NCI-H2171 treated with DMSO at 0.1 percent for 48 hours (cell line): ENCODE measurements around the gene MPP3.
"Not testable (repeated sequence)": the region's sequence is repeated elsewhere in the genome, so short reads cannot be mapped to it uniquely, and the experiment has no call there.

Experiments used
- DNase-seq: peaks from one replicate; lab custom pipeline; 2025; lab: John Stamatoyannopoulos, UW

The MPP3 gene

GRCh38 chr17:43808076-43808475, 24.9 kb downstream of the MPP3 start:
- DNase-seq = no peak

DNA sequence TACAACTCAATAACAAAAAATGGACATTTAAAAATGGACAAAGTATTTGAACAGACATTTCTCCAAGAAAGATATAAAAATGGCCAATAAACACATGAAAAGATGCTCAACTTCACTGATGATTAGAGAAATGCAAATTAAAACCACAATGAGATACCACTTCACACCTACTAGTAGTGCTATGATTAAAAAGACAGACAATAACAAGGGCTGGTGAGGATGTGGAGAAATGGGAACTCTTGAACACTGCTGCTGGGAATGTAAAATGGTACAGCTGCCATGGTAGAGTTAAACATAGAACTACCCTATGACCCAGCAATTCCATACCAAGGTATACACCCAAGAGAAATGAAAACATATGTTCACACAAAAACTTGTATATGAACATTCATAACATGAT, 27.8 kb downstream of the MPP3 start:
- DNase-seq = no peak

DNA sequence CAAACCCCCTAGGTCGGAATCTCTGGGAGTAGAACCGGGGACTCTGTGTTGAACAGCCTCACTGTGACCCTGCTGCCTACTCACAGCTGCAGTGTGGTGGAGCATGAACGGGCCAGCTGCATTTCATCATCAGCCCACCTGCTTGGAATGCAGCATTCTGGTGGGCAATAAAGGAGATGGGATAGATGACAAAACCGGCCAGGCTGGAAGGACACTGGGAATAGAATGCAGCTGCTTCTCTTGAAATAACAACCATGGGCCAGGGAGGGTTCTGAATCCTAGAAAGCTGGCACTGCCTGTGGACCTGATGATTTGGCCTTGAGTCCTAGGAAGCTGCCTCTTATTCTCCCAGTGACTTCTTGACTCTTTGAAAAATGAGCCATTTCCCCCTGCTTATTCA, 29.2 kb downstream of the MPP3 start:
- DNase-seq = no peak

GRCh38 chr17:43801844-43802243, 31.1 kb downstream of the MPP3 start:
- no peak for DNase-seq

- DNase-seq = no peak
These were observed 32.2 kb downstream of the MPP3 start for GRCh38 chr17:43800736-43801135.

GRCh38 chr17:43799047-43799446, 33.9 kb downstream of the MPP3 start:
- DNase-seq = no peak

DNA sequence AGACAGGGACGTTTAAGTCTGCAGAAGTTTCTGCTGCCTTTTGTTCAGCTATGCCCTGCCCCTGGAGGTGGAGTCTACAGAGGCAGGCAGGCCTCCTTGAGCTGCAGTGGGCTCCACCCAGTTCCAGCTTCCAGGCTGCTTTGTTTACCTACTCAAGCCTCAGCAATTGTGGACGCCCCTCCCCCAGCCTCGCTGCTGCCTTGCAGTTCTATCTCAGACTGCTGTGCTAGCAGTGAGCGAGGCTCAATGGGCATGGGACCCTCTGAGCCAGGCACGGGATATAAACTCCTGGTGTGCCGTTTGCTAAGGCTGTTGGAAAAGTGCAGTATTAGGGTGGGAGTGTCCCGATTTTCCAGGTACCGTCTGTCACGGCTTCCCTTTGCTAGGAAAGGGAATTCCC, 34.9 kb downstream of the MPP3 start:
- not testable (repeated sequence) for DNase-seq

DNA sequence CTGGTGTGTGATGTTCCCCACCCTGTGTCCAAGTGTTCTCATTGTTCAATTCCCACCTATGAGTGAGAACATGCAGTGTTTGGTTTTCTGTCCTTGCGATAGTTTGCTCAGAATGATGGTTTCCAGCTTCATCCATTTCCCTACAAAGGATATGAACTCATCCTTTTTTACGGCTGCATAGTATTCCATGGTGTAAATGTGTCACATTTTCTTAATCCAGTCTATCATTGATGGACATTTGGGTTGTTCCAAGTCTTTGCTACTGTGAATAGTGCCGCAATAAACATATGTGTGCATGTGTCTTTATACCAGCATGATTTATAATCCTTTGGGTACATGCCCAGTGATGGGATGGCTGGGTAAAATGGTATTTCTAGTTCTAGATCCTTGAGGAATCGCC, 40.3 kb downstream of the MPP3 start:
- not testable (repeated sequence) for DNase-seq

GRCh38 chr17:43791589-43791988, 41.4 kb downstream of the MPP3 start:
- DNase-seq = peak; percentile 97

DNA sequence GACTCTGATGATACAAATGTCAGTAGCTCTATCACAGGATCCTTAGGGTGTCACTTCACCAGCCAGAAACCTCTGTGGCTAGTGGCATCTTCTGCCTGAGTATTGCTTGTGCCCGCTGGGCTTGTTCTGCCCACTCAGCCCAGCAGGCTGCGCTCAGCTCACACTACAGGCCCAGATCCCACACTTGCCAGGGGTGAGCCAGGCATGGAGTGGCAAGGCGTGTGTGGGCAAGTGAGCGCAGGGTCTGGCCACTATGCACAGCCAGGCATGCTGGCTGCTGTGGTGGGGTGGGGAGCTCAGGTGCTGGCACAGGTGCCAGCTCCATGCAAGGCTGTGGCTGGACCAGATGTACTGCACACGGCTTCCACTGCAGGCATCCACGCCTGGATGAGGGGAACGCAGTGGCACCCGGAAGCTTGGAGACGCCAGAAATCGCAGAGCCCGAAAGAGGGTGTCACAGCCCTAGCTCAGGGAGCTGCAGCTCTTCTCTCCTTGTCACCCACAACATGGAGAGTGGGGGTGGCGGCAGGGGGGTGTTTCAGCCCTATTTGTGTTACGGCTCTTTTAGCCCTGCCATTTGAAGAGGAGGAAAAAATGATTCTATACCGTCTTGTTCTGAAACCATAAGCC, 42.5 kb downstream of the MPP3 start:
- DNase-seq = peak; percentile 7

DNA sequence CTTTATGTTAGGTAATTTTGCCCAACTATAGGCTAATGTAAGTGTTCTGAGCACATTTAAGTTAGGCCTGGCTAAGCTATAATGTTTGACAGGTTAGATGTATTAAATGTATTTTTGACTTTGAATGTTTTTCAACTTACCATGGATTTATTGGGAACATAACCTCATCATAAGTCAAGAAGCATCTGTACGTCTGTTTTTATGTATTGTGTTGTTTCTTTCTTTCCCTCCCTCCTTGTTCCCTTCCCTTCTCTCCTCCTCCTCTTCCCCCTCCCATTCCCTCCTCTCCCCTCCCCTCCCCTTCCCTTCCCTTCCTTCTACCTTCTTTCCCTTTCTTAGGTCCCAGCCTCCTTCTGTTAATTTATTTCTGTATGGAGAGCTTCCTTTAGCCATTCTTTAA, 43.5 kb downstream of the MPP3 start:
- no peak for DNase-seq

GRCh38 chr17:43788540-43788939, 44.4 kb downstream of the MPP3 start:
- no peak for DNase-seq

DNA sequence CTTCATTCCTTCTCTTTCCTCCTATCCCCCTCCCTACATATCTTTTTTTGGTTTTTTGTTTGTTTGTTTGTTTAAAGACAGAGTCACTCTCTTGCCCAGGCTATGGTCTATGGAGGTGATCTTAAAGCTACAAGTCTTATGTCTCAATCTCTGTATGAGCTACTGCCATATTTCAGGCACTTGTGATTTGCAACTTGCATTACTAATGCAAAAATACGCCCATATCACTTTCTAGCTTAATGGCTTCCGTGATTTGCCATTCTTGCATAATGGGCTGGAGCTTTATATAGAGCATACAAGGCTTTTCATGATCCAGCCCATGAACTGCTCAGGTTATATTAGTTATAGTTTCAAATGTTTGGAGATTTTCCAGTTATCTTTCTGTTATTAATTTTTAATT, 45.2 kb downstream of the MPP3 start:
- no peak for DNase-seq

- DNase-seq = no peak
These were observed 48.3 kb downstream of the MPP3 start for GRCh38 chr17:43784628-43785101.

DNA sequence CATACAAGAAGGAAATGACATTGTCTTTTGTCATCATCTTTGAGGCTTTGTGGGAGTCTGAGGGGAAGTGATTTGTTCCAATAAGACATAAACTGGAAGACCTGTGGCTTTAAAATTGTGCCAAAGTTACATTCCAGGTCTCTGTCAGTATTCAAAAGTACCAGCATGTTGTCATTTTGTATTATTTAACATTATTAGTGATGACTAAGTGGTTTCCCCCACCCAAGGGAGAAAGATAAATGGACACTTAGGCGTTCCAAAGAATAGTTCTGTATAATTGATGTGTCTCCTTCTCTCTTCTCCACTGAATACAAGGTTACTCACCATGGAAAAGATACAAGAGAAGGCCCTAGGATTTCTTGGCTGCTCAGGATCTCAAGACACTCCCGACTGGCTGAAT, 48.9 kb downstream of the MPP3 start:
- DNase-seq = no peak

DNA sequence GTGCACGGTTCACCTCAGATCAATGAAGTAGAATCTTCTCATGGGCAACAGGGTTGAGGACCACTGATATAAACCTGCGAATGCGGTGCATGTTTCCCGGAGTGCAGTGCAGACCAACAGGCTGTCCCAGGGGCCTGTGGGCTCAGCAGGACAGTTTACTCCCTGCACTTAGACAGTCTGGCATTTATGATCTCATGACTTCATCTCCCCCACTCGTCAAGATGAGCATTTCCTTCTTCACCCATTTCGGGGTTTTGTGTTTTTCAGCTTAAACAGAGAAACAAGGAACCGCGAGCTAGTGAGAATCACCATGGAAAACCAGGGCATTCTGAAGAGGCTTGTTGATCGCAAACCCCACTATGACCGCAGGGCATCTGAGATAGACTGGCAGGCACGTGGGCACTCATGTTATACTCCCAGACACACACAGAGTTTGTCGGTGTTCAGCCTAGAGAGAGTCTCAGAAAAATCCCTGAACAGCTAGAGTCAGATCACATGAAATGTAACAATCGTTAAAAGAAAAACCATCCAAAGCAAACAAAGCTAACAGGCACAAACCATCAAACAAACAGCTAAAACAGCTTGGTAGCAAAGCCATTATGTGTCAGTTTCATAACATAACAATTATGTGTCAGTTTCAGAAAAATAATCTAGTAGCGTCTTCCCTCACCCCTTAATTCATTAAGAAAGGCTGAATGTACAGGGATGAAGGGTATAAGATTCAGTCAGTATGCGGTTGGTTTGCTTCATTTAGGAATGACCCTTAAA, 49.8 kb downstream of the MPP3 start:
- no peak for DNase-seq

DNA sequence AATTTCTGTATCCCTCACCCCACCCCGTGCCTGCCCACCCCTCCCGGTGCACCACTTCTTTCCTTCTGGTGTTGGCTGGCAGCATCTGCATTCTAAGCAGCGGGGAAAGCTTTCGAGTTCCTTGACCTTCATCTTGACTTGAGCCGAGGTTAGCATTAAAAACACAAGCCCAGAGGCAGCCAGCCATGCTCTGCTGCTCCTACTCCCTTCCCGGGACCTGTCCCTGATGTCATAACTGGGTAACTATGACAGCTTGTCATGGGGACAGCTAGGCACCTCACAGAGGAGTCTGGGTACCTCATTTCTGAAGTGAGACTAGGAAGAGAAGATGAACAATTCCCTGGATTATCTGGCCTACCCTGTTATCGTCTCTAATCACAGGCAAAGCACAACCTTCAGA, 52.8 kb downstream of the MPP3 start, which contains the start of gene CFAP97D1:
CFAP97D1 (plus strand) TSS at position 301 of the 400 bp plus-strand sequence; CDS start at position 329, 28 bp downstream.
- no peak for DNase-seq

- no peak for DNase-seq
These were observed 53.5 kb downstream of the MPP3 start for GRCh38 chr17:43779145-43780125.

DNA sequence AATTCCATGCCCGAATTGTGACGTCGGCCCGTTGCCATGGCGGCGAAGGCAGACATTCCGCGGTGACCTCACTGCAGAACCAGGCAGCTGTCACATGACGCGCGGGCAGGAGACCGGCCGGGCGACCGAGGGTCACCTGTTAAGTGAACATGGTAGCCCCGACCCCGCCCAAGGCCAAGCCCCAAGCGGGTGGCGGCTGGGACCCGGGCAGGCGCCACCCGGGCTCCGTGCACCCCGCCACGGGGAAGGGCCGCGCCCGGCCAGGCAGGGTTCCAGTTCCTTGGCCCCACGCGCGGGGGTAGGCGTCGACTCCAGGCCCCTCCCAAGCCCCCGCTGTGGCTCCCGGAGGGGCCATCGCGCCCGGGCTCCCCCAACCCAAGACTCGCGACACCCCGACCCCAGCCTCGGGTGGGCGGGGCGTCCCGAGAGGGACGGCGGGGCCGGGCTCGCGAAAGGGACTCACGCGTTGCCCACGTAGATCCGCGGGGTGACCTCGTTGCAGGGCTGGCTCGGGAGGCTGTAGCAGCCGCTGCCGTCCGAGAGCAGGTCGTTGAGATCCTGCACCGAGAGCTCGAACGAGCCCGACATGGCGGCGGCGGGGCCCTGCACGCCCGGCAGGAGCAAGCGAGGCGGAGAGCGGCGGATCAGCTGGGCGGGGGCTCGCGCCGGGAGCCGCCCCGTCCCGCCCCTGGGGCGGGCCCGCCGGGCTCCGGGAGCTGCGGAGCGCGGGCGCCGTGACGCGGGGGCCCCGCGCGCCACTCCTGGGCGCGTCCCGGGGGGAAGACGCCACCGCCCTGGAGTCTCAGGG, 54.4 kb downstream of the MPP3 start, which contains the start of gene DUSP3:
DUSP3 (minus strand) TSS at position 641 of the 808 bp plus-strand sequence; CDS start at position 588, 53 bp downstream.
- peak; percentile 65 for DNase-seq

- DNase-seq = no peak
These were observed 58.4 kb downstream of the MPP3 start for GRCh38 chr17:43774304-43775250.
